HG03066 (cell line): ENCODE data around the gene DGAT2.

Source experiments
- ATAC-seq: cut with Tn5 transposase; IDR thresholded peaks from one replicate; pipeline ENCODE4 v1.9.1; 2021; ENCODE audit warnings: low read depth; ENCODE audit not compliant: unreplicated experiment

Gene DGAT2

GRCh38 chr11:75816561-75817239 is 48.1 kb downstream of the DGAT2 start:
- ATAC-seq, result no peak

DNA sequence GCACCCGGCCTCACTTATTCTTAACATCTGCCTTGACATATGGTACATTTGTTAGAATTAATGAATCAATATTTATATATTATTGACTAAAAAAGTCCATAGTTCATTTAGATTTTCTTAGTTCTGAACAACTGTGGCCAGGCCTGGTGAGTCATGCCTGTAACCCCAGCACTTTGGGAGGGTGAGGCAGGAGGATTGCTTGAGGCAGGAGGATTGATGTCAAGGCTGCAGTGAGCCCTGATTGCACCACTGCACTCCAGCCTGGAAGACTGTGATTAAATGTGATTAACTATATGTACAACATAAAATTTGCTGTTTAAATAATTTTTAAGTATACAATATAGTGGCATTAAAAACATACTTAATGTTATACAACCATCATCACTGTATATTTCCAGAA is 52.1 kb downstream of the DGAT2 start:
- ATAC-seq, result no peak

- no peak for ATAC-seq
Observed at GRCh38 chr11:75821202-75821601, 52.6 kb downstream of the DGAT2 start.

DNA sequence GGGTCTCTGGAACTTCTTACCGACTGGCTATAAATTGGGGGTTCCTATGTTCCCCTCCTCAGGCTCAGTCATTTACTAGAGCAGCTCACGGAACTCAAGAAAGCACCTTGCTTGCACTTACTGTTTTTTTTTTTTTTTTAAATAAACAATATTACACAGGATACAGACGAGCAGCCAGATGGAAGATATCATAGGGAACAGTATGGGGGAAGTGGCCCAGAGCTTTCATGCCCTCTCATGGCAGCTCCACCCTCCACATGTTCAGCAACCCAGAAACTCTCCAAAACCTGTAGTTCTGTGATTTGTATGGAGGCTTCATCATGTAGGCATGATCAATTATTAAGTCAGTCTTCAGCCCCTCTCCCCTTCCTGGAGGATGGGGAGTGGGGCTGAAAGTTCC is 54.0 kb downstream of the DGAT2 start:
- no peak for ATAC-seq

GRCh38 chr11:75823415-75823814 is 54.8 kb downstream of the DGAT2 start:
- ATAC-seq, result no peak

DNA sequence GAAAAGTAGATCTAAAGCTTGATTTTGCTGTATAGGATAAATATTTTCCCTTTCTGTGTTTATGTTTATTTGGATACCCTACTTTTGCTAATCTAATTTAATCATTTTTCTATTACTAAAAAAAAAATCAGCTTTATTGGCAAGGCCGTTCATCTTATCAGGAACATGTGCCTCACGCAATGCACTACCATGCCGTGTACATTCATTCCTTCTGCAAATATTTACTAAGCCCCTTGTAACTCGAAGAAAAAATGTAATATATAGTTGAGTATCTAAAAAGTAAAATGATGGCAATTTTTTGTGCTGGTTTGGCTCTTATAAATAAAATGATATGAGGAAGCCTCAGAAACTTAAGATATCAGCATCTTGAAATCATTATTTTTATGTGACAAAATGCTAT is 55.4 kb downstream of the DGAT2 start:
- no peak for ATAC-seq

DNA sequence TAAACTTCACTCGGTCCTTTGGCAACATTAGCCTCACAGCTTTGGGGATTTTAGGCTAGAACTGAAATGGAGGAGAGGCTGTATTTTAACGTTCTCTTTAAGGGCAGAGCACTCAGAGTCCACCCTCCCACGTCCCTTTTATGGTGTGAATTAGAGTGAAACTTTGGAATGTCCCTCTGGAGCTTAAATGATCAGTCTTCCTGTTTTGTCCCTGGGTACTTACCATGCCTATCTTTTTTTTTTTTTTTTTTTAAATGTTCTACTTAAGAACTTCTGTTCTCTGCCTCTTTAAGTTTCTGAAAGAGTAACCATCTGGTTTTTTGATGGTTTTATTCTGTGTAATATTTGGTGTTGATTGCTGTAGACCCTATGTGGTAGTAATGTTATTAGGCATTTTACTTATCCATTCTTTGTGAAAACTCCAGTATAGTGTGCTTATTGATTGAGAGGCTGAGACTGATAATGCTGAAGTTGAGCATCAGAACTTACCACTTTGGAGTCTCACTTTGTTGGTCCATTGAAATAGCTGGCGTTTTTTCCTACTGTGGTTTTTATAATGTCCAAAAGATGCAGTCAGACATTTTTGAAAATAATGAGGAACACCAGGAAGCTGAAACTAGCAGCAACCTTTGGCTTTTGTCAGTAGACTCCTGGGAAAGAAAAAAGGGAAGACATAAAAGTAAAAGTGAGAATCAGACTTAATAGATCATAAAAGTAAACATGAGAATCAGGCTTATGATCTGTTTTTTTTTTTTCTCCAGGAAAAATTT is 58.1 kb downstream of the DGAT2 start:
- no peak for ATAC-seq

GRCh38 chr11:75827562-75827961 is 59.0 kb downstream of the DGAT2 start:
- no peak for ATAC-seq

- no peak for ATAC-seq
Observed at GRCh38 chr11:75831915-75832502, 63.4 kb downstream of the DGAT2 start.

- no peak for ATAC-seq
Observed at GRCh38 chr11:75834728-75835127, 66.2 kb downstream of the DGAT2 start.

GRCh38 chr11:75836417-75836816 is 67.8 kb downstream of the DGAT2 start:
- ATAC-seq, result no peak

DNA sequence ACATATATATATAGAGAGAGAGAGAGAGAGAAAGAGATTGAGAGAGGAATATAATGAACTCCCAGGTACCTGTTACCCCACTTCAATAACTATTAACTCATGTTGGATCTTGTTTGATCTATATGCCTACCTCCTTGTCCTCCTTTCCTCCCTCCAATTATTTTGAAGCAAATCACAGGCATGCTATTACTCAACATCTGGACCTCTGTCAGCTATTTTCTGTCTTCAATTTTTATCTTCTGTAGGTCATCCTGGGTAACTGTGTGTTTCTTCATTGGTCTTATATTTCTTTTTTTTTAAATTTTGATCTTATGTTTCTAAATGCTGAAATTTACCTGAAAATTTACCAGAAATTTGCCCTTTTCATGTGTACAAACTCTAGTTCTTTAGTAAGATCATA is 71.3 kb downstream of the DGAT2 start:
- ATAC-seq, result no peak

DNA sequence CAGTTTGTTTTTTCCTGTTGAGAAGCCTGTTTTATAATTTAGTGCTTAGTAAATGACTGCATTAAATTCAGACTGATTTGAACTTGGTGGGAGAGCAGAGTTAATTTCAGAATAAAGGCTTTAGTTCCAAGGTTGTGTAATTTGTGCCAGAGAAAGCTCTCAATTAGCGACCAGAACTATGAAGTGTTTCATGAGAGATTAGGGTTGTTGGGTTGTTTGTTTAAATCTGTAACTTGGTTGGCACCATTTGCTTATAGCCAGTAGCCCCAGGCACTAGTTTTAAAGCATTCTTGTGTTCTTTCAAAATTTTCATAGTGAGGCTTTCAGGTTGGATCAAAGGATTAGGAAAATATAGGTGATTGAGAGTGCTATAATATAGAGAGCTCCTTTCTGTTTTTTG is 71.9 kb downstream of the DGAT2 start:
- no peak for ATAC-seq

- ATAC-seq, result no peak
Observed at GRCh38 chr11:75841739-75842138, 73.2 kb downstream of the DGAT2 start.

DNA sequence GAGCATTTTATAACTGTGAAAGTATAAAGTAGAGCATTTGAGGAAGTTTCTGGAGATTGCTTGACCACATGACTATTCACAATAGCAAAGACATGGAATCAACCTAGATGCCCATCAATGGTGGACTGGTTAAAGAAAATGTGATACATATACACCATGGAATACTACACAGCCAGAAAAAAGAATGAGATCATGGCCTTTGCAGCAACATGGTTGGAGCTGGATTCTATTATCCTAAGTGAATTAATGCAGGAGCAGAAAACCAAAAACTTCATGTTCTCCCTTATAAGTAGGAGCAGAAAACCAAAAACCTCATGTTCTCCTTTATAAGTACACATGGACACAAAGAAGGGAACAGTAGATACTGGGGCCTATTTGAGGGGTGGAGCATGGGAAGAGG is 76.7 kb downstream of the DGAT2 start:
- no peak for ATAC-seq

- ATAC-seq, result no peak
Observed at GRCh38 chr11:75849894-75850293, 81.3 kb downstream of the DGAT2 start.

GRCh38 chr11:75850787-75851186 is 82.2 kb downstream of the DGAT2 start:
- no peak for ATAC-seq
